ENCODE data around the gene CLCF1. TPM values are rescaled to one million over a fixed set of nuclear protein-coding genes. Genes with fewer than 3 reads are reported as not detected.

The CLCF1 gene
- total and polyA plus RNA-seq, 8 donors: 7.3 to 15.3 (median 11.9) TPM

DNA sequence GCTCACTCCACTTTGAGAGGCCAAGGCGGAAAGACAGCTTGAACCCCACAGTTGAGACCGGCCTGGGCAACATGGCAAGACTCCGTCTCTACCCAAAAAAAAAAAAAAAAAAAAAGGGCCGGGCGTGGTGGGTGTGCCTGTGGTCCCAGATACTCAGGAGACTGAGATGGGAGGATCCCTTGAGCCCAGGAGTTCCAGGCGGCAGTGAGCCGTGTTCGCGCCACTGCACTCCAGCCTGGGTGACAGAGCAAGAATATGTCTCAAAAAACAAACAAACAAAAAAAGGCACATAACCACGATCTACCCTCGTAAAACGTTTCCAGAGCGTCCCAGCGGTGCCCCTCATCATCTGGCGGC is 17.5 kb upstream of the CLCF1 start:
- no peak for ATAC-seq
- H3K4me1 ChIP-seq: peaks cover 5 to 26% of the 10 kb centered on the region in 2 donors
- H3K36me3 ChIP-seq: peaks cover 0 to 25% of the 10 kb centered on the region in 2 donors
- H3K4me3 ChIP-seq: peak overlapping the region; percentile 81 to 89
- DNase-seq: no peak
- H3K27me3 ChIP-seq: no peaks in the 10 kb centered on the region
- intact Hi-C loops (cut with DNase I): loop anchor here in 1 of 2 donors (5.0 kb wide), 1 partner anchor 116 kb away; the partner anchor contains the start of genes CDK2AP2 and PITPNM1
- peak overlapping the region; percentile 49 to 85 for H3K27ac ChIP-seq
- H3K9me3 ChIP-seq: no peaks in the 10 kb centered on the region
- TF ChIP-seq, protein P1, sequence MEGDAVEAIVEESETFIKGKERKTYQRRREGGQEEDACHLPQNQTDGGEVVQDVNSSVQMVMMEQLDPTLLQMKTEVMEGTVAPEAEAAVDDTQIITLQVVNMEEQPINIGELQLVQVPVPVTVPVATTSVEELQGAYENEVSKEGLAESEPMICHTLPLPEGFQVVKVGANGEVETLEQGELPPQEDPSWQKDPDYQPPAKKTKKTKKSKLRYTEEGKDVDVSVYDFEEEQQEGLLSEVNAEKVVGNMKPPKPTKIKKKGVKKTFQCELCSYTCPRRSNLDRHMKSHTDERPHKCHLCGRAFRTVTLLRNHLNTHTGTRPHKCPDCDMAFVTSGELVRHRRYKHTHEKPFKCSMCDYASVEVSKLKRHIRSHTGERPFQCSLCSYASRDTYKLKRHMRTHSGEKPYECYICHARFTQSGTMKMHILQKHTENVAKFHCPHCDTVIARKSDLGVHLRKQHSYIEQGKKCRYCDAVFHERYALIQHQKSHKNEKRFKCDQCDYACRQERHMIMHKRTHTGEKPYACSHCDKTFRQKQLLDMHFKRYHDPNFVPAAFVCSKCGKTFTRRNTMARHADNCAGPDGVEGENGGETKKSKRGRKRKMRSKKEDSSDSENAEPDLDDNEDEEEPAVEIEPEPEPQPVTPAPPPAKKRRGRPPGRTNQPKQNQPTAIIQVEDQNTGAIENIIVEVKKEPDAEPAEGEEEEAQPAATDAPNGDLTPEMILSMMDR (IDR thresholded peaks at IDR 0.05): no peak

DNA sequence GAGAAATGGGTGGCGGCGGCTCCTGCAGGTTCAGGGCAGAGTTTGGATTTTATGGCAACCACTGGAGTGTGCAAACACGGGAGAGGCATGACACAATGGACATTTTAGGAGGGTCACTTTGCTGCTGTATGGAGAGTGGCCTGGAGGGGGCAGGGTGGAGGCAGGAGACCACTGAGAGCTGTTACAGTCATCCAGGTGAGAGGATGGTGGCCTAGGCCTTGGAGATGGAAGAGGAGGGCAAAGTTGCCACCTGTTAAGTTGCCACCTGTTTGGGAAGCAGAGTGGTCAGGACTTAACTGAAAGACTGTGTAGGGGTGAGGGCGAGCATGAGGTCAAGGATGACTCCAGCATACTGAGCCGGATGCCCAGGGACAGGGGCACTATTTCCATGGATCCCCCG is 16.1 kb upstream of the CLCF1 start:
- intact Hi-C loops (cut with DNase I): loop anchor here in 1 of 2 donors (5.0 kb wide), 1 partner anchor 37 kb away; the partner anchor contains the start of gene POLD4
- Histone ChIP-seq H3K36me3 (peaks cover 0 to 12% of the 10 kb centered on the region in 2 donors), H3K27ac (no peak overlapping the region), H3K27me3 (no peaks in the 10 kb centered on the region), H3K4me3 (no peak overlapping the region), H3K9me3 (no peaks in the 10 kb centered on the region), H3K4me1 (peaks cover 5 to 26% of the 10 kb centered on the region in 2 donors)
- DNase-seq: peak in 1 of 4 donors; percentile 45
- ATAC-seq: peak; percentile 7
- TF ChIP-seq, protein P1 (IDR thresholded peaks at IDR 0.05): peak in 1 of 2 donors; percentile 42

DNA sequence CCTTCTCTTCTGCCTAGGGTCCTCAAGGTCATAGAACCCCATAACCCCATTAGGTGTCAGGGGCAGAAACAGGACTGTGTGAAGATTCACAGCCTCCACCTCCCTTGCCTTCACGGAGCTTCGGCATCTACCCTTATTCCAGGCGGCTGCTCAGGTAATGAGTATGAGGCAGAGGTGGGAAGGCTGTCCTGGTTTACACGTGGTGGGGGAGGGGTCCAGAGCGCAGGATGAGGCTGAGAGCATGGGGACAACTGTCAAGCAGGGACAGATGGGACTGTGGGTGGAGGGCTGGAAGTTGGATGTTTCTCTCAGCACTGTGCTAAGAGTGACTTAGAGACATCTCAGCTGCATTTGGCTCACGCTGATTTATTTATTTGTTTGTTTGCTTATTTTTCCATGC is 14.1 kb upstream of the CLCF1 start:
- no peaks in the 10 kb centered on the region for H3K36me3 ChIP-seq
- no peaks in the 10 kb centered on the region for H3K27me3 ChIP-seq
- no peak for DNase-seq
- no peak overlapping the region for H3K4me3 ChIP-seq
- H3K27ac ChIP-seq: no peak overlapping the region
- TF ChIP-seq, protein P1 (IDR thresholded peaks at IDR 0.05): no peak
- ATAC-seq: no peak
- intact Hi-C loops (cut with DNase I): loop anchor here in 1 of 2 donors (5.0 kb wide), 1 partner anchor 35 kb away; the partner anchor contains the start of gene POLD4
- no peaks in the 10 kb centered on the region for H3K9me3 ChIP-seq
- H3K4me1 ChIP-seq: peaks cover 2 to 15% of the 10 kb centered on the region in 2 donors

DNA sequence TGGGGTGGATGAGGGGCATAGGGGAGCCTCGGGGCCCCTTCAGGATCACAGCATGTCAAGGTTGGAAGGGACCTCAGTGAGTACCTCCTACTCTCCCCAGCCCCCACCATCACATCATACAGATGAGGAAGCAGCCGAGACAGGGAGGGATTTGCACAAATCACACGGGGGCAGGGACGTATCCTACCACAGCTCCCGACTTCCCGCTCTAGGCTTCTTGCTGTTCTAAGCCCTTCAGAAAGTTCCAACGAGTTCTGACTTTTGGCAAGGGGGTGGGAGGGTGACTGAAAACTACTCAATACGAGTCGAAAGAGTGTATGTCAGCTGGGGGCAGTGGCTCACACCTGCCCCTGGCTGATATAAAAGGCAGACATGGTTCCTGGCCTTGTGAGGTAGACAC is 13.7 kb upstream of the CLCF1 start:
- H3K27me3 ChIP-seq: no peaks in the 10 kb centered on the region
- DNase-seq (no peak), ATAC-seq (no peak)
- intact Hi-C loops (cut with DNase I): loop anchor here in 1 of 2 donors (5.0 kb wide), 1 partner anchor 35 kb away; the partner anchor contains the start of gene POLD4
- no peaks in the 10 kb centered on the region for H3K9me3 ChIP-seq
- TF ChIP-seq, protein P1 (IDR thresholded peaks at IDR 0.05): no peak
- no peaks in the 10 kb centered on the region for H3K36me3 ChIP-seq
- H3K4me3 ChIP-seq: no peak overlapping the region
- peaks cover 4 to 15% of the 10 kb centered on the region in 2 donors for H3K4me1 ChIP-seq
- no peak overlapping the region for H3K27ac ChIP-seq

DNA sequence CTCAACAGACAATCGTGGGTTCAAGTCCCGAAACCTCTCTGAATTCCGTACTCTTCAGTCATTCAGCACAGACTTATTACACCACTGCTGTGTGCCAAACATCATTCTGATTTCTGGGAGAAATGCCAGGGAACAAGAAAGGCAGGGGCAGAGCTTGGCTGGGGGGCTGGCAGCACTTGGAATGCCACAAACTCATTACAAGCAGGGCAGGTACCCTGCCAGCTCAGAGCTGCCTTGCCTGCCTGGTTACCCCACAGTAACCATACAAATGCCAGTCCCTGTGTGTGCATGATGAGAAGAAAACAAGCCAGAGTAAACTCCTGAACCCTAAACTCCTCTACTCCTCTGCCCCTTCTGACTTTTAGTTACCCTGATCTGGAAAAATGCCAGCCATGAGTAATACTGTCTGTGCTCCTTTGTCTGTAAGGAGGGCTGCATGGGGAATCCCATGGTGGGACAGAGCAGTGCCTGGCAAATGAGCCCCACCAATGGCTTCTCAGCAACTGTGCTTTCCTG is 11.5 kb upstream of the CLCF1 start:
- H3K4me3 ChIP-seq: no peak overlapping the region
- ATAC-seq: peak; percentile 10
- intact Hi-C loops (cut with DNase I): loop anchor here in 1 of 2 donors (5.0 kb wide), 1 partner anchor 33 kb away; the partner anchor contains the start of gene POLD4
- no peak for DNase-seq
- no peaks in the 10 kb centered on the region for H3K36me3 ChIP-seq
- no peaks in the 10 kb centered on the region for H3K27me3 ChIP-seq
- H3K4me1 ChIP-seq: peaks cover 4 to 22% of the 10 kb centered on the region in 2 donors
- no peak overlapping the region for H3K27ac ChIP-seq
- TF ChIP-seq, protein P1 (IDR thresholded peaks at IDR 0.05): no peak
- no peaks in the 10 kb centered on the region for H3K9me3 ChIP-seq
